NCI-H774 (cell line): ENCODE data around the gene NRDC.
A peak's percentile ranks its signal among the peaks of the same experiment; 100 is the strongest.
"Not testable (repeated sequence)": the region's sequence is repeated elsewhere in the genome, so short reads cannot be mapped to it uniquely, and the experiment has no call there.

Source experiments
- DNase-seq: peaks from one replicate; lab custom pipeline; 2025; lab: John Stamatoyannopoulos, UW

Gene NRDC

DNA sequence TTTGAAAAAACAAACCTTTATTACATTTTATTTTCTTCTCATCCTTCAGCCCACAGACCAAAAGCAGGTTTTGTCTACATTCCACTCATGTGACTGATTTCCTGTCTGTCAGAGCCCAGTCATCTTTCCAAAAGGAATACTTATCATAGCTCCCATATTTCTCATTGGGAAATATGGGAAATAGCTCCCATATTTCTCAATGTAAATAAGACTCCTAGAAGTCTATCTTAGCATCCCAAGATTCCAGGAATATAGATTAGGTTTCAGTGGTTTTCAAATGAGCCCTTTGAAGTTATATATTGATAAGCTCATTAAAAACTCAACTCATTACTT lies 19.1 kb upstream of the NRDC start:
- DNase-seq = no peak

GRCh38 chr1:51894748-51895147 lies 16.2 kb upstream of the NRDC start:
- not testable (repeated sequence) for DNase-seq

DNA sequence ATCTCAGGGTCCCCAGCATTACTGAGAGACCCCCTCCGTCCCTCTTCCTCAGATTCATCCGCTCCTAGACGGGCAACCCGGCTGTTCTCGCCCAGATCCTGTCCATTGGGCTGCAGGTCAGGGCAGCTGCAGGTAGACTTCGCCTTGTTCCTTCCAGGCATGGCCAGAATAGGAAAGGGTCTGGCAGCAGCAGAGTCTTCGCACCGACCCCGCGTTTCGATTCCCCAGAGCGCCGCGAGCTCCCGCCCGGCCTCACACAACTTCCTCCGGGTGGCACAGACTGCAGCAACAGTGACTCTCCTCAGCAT lies 265 bp downstream of the NRDC start:
- DNase-seq = peak; percentile 52

DNA sequence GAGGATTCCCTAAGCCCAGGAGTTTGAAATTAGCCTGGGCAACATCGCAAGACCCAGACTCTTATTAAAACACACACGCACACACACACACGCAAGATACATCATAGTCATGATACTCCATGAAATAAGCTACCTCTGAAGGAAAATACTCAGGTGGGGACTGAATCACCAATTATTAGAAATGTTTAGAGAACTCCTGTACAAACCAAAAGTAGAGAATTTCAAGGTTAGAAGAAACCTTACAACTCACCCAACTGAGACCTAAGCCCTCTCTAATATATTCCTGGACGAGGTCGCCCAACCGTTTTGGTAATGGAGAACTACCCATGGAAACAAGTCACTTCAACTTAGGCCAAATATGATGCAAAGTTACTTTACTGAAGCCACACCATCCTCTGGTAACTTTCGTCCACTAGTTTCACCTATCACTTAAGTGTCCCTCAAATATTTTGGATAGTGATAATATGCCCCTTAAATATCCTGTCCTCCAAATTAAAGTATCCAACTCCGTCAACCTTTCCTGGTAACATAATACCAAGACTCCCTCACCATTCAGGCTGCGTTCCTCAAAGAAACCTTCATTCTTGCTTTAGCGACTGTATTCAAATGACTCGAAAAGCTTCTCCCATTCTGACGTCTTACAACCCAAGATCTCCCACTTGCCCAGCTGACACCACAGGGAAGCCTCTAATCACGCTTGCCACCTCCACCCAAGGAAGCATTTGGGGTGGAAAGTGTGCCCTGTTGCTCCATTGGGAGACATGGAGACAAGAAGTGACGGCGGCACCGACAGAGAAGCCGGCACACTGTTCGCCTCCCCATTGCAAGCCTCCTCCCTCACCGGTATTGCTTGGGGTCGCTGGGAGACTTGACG lies 856 bp downstream of the NRDC start:
- DNase-seq = no peak

DNA sequence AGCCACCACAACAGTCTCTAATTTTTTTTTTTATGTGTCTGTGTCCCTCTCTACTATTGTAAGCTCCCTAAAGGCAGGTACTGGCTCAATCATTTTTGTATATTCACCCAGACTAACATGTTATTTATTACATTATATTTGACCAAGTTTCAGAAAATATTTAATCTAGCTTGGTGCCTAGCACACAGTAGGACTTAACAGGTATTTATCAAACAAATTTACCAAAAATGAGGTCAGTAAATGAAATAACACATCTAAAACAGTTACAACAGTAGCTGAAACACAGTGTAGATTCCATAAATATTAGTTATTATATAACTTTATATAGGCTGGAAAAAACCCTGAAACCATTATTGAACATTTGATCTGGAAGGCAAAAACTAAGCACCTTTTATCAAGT lies 2.7 kb downstream of the NRDC start:
- no peak for DNase-seq

GRCh38 chr1:51875291-51875772 lies 3.2 kb downstream of the NRDC start:
- DNase-seq = no peak

DNA sequence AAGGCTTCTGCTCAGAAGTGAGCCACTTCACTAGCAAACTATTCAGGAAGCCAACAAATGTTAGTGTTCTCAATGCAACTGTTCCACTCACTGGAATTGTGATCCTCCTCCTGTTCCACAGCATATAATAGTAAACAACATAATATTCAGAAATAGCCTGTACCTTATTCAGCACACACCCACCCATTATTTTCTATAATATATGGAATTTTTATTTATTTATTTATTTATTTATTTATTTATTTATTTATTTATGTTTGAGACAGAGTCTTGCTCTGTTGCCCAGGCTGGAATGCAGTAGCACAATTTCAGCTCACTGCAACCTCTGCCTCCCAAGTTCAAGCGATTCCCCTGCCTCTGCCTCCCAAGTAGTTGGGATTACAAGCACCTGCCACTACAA lies 5.3 kb downstream of the NRDC start:
- not testable (repeated sequence) for DNase-seq

- no peak for DNase-seq
Measured at GRCh38 chr1:51871351-51871975, 7.1 kb downstream of the NRDC start.

GRCh38 chr1:51870603-51871350 lies 7.8 kb downstream of the NRDC start:
- no peak for DNase-seq

DNA sequence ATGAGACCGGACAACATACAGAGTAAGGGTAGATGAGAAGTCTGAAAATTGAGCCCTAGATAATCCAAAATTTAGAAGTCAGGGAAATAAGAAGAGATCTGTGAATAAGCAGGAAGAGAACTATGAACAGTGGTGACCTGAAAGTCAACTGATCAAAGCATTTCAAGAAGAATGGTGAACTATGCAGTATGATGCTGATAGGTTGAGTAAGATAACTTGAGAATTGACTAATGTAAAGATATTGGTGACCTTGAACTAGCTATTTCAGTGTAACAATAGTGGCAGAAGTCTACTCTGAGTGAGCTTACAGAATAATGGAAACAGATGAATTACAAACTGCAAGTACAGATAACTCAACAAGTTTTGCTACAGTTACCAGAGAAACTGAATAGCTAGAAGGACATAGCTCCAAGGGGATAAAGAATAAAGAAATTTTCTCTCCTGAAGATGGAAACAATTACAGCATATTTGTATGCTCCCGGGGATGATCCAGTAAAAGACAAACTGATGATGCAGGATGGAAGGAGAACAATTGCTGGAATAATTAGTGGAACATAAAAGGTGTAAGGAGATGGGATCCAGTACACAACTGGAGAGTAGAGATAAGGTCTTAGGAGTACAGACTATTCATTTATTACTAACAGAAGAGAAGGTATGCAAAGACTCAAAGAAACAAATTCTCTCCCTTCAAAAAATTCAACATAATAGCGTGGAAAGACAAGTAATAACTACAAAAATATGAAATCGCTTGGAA lies 10.9 kb downstream of the NRDC start:
- no peak for DNase-seq

GRCh38 chr1:51863384-51863783 lies 15.1 kb downstream of the NRDC start:
- DNase-seq = no peak

- no peak for DNase-seq
Measured at GRCh38 chr1:51861669-51862068, 16.9 kb downstream of the NRDC start.

- no peak for DNase-seq
Measured at GRCh38 chr1:51859735-51860134, 18.8 kb downstream of the NRDC start.

DNA sequence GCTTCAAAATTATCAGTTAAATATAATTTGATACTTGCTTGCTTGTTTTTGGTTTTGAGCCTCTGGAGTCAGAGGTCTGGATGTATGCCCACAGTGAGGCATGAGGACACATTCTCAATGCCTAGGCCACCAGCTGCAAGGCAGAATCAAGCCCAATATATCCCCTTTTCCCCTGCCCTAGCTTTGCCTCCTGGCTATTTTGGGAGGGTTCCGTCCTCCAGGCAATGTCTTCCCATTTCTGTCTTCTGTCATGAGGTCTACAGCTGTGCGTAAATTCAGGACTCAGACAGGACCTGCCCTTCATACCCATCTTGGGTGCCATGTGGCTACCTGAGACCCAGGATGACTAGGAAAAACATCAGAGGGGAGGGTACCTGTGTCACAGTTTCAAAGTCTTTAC lies 19.2 kb downstream of the NRDC start:
- DNase-seq = no peak

GRCh38 chr1:51858892-51859291 lies 19.6 kb downstream of the NRDC start:
- no peak for DNase-seq

- no peak for DNase-seq
Measured at GRCh38 chr1:51856745-51857144, 21.8 kb downstream of the NRDC start.

DNA sequence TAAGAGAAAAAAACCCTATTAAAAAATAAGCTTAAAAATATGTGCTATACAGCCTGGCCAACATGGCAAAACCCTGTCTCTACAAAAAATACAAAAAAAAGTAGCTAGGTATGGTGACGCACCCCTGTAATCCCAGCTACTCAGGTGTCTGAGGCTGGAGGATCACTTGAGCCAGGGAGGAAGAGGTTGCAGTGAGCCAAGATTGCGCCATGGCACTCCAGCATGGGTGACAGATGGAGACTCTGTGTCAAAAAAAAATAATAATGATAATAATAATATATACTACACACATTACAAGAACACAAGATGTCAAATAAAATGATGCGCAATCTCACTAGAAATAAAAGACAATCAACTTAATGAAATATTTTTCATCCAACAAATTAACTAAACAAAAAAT lies 22.9 kb downstream of the NRDC start:
- no peak for DNase-seq

- no peak for DNase-seq
Measured at GRCh38 chr1:51853360-51853759, 25.2 kb downstream of the NRDC start.

GRCh38 chr1:51851882-51852396 lies 26.6 kb downstream of the NRDC start:
- no peak for DNase-seq

DNA sequence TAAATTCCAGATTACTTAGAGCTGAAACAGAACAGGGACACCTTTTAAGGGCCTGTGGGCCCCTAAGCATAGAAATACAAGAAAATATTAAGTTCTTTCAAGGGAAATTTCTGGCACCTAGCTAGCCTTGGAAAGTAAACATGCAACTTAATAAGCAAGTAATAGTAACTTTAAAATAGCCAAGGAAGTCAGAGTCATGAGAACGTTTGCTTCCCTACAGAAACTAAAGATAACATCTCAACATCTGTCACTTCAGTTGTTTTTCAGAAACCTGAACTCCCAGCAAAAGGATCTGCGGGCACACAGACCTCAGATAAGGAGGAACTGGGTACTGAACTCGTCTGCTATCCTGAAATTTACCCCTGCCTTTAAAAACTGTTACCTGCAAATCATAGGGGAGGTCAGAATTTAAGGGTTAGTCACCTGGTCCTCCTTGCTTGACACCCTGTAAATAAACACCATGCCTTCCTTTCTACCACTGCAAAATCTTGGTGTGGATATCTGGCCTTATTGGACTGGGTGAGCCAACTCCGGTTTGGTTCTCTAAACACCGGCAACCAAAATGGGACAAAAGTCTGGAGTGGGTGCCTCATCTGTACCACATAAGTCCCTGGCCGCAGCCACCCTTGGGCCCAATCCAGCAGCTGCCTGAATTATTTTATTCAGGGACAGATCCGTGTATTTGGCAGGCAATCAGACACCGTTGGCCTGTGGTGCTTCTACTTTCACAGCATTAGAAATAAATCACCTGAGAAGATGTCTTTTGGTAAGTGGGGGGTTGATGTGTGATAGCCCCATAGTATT lies 27.9 kb downstream of the NRDC start:
- no peak for DNase-seq

DNA sequence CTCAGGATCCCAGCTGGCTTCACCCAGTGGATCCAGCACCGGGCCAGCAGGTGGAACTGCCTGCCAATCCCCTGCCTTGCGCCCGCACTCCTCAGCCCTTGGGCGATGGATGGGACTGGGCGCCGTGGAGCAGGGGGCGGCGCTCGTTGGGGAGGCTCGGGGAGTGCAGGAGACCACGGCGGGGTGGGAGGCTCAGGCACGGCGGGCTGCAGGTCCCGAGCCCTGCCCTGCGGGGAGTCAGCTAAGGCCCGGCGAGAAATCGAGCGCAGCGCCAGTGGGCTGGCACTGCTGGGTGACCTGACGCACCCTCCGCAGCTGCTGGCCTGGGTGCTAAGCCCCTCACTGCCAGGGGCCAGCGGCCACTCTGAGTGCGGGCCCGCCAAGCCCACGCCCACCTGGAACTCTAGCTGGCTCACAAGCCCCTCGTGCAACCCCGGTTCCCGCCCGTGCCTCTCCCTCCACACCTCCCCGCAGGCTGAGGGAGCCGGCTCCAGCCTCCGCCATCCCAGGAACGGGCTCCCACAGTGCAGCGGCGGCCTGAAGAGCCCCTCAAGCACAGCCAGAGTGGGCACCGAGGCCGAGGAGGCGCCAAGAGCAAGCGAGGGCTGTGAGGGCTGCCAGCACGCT lies 31.1 kb downstream of the NRDC start:
- DNase-seq = no peak
